Measurements from ENCODE around the gene ROGDI. TPM values are rescaled to one million over a fixed set of nuclear protein-coding genes. Genes with fewer than 3 reads are reported as not detected.

ROGDI gene
- total and polyA plus RNA-seq, 4 donors: 14.0 to 28.1 (median 17.4) TPM

GRCh38 chr16:4787627-4788482 is 14.6 kb downstream of the ROGDI start, which contains the start of gene SEPTIN12:
SEPTIN12 (minus strand) TSS chr16:4788345; CDS start chr16:4787645, 700 bp downstream.
- DNase-seq (ENCODE audit: low spot score): no peak
- H3K4me1 ChIP-seq (ENCODE audit: control insufficient read depth in 4 of 4, insufficient read depth in 4 of 4, low read length in 3 of 4): peaks cover 0 to 5% (median 4%) of the 10 kb centered on the region in 4 donors
- no peaks in the 10 kb centered on the region for H3K9me3 ChIP-seq (ENCODE audit: control insufficient read depth in 4 of 4, low read length in 3 of 4)
- no peak within 1 kb of the TSS for H3K9ac ChIP-seq (ENCODE audit: low read depth in 1 of 2, low read length in 2 of 2)
- no peaks in the 10 kb centered on the region for H3K27me3 ChIP-seq (ENCODE audit: control insufficient read depth in 4 of 4, insufficient read depth in 4 of 4, low read length in 3 of 4)
- no peak within 1 kb of the TSS for H3K4me3 ChIP-seq (ENCODE audit: low read depth in 1 of 3, low read length in 3 of 3)
- WGBS: 80% methylated on average over 14 of the region's 14 CpGs
- TF ChIP-seq ZBTB33 (IDR thresholded peaks at IDR 0.05): no peak
- no peak for TF ChIP-seq HNF4G (IDR thresholded peaks at IDR 0.05)
- no peak for TF ChIP-seq FOXA1 (IDR thresholded peaks at IDR 0.05)
- TF ChIP-seq RAD21 (IDR thresholded peaks at IDR 0.05): no peak
- TF ChIP-seq RXRA (IDR thresholded peaks at IDR 0.05): no peak
- TF ChIP-seq CTCF (IDR thresholded peaks at IDR 0.05; ENCODE audit: low read depth, low read length, missing input control): no peak
- no peak for TF ChIP-seq JUND (IDR thresholded peaks at IDR 0.05)
- TF ChIP-seq TAF1 (conservative IDR thresholded peaks at IDR 0.05): no peak
- no peak for TF ChIP-seq GABPA (IDR thresholded peaks at IDR 0.05 in 1 of 2, conservative IDR thresholded peaks at IDR 0.05 in 1 of 2)
- TF ChIP-seq SP1 (IDR thresholded peaks at IDR 0.05): no peak
- no peak for TF ChIP-seq FOXA2 (IDR thresholded peaks at IDR 0.05)
- no peak for TF ChIP-seq YY1 (IDR thresholded peaks at IDR 0.05)
- no peak for TF ChIP-seq EGR1 (IDR thresholded peaks at IDR 0.05; ENCODE audit: low read depth in 2 of 2)
- no peak for TF ChIP-seq NR2F2 (IDR thresholded peaks at IDR 0.05)
- no peak for TF ChIP-seq ATF3 (IDR thresholded peaks at IDR 0.05)
- TF ChIP-seq REST (IDR thresholded peaks at IDR 0.05): no peak
- no peak for TF ChIP-seq MAX (IDR thresholded peaks at IDR 0.05)
- no peak for TF ChIP-seq HNF4A (conservative IDR thresholded peaks at IDR 0.05)
- no peaks in the 10 kb centered on the region for H3K36me3 ChIP-seq (ENCODE audit: control insufficient read depth in 4 of 4, insufficient read depth in 3 of 4, low read depth in 1 of 4, low read length in 3 of 4)
- H3K27ac ChIP-seq (ENCODE audit: low read depth in 1 of 2, low read length in 2 of 2): no peak within 1 kb of the TSS

Data from liver (tissue), 9 donors.